Measurements from ENCODE around the gene PACSIN1.

DNA sequence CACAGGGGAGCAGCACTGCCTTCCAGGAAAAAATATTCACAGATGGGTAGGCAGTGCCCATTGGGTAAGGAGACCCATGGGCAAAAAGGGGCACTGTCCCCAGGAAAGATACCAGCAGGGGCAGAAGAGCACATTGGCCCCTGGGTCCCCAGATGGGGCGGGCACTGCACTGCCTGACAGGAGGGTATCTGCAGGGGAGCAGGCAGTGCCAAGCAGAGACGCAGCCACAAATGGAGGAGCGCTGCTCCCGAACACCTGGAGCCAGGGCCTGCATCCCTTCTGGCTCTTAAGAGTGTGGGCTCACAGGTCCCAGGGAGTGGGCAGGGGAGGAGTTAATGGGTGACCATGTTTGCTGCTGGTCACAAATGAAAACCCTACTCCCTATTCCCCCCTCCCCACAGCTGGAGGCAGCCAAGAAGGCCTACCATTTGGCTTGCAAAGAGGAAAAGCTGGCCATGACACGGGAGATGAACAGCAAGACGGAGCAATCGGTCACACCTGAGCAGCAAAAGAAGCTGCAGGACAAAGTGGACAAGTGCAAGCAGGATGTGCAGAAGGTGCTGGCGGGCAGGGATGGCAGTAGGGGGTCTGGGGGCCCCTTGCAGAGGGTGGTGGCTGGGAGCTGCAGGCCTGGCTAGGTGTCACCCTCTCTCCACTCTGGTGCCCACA lies 63.3 kb downstream of the PACSIN1 start:
- TF ChIP-seq, protein P1, sequence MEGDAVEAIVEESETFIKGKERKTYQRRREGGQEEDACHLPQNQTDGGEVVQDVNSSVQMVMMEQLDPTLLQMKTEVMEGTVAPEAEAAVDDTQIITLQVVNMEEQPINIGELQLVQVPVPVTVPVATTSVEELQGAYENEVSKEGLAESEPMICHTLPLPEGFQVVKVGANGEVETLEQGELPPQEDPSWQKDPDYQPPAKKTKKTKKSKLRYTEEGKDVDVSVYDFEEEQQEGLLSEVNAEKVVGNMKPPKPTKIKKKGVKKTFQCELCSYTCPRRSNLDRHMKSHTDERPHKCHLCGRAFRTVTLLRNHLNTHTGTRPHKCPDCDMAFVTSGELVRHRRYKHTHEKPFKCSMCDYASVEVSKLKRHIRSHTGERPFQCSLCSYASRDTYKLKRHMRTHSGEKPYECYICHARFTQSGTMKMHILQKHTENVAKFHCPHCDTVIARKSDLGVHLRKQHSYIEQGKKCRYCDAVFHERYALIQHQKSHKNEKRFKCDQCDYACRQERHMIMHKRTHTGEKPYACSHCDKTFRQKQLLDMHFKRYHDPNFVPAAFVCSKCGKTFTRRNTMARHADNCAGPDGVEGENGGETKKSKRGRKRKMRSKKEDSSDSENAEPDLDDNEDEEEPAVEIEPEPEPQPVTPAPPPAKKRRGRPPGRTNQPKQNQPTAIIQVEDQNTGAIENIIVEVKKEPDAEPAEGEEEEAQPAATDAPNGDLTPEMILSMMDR (IDR thresholded peaks at IDR 0.05; ENCODE audit: low read depth, low read length): no peak
- TF ChIP-seq POLR2A (IDR thresholded peaks at IDR 0.05; ENCODE audit: extremely low read depth, insufficient read length) (no peak), MAX (IDR thresholded peaks at IDR 0.05; ENCODE audit: low read depth, low read length) (no peak), MYC (IDR thresholded peaks at IDR 0.05; ENCODE audit: low read depth, low read length) (no peak)

Measured in NB4 (cell line).